GM23338 (cell line): ENCODE measurements around the gene FAM98C. TPM values are rescaled to one million over a fixed set of nuclear protein-coding genes. Genes with fewer than 3 reads are reported as not detected.

ENCODE experiments used
- ATAC-seq: fragments of 200-7000 bp; cut with Tn5 transposase; 3 replicates; pipeline ENCODE4 v1.9.1; 2020
- DNase-seq: peaks from one replicate; pipeline ENCODE4 v3.0.0-alpha.2; 2015; ENCODE audit warnings: low spot score
- H2AFZ ChIP-seq: fragments of 200-600 bp; sonication (generic); 2 replicates; pipeline ENCODE4 v1.8.0; 2016; ENCODE audit warnings: antibody characterized with exemption, mild to moderate bottlenecking, moderate library complexity
- H3F3A ChIP-seq: fragments of 200-600 bp; sonication (generic); replicated peaks from 2 replicates; pipeline ENCODE4 v1.8.0; 2017; ENCODE audit warnings: antibody characterized with exemption, mixed run types, low read depth
- H3K27ac ChIP-seq: fragments of 200-600 bp; sonication (generic); 2 replicates; pipeline ENCODE4 v1.6.1; 2016; ENCODE audit warnings: low read depth
- H3K27me3 ChIP-seq: fragments of 200-600 bp; sonication (generic); 2 replicates; pipeline ENCODE4 v1.8.0; 2016; ENCODE audit warnings: mild to moderate bottlenecking, mixed run types, moderate library complexity; ENCODE audit not compliant: insufficient read depth
- H3K36me3 ChIP-seq: fragments of 200-600 bp; sonication (generic); 2 replicates; pipeline ENCODE4 v1.8.0; 2016; ENCODE audit warnings: mild to moderate bottlenecking; ENCODE audit not compliant: insufficient read depth
- H3K4me1 ChIP-seq: fragments of 200-600 bp; sonication (generic); 2 replicates; pipeline ENCODE4 v1.8.0; 2016; ENCODE audit warnings: mild to moderate bottlenecking, moderate library complexity; ENCODE audit not compliant: insufficient read depth
- H3K4me2 ChIP-seq: fragments of 200-600 bp; sonication (generic); 2 replicates; pipeline ENCODE4 v1.7.1; 2017; ENCODE audit warnings: mixed run types
- H3K4me3 ChIP-seq: fragments of 200-600 bp; sonication (generic); 2 replicates; pipeline ENCODE4 v1.6.1; 2016; ENCODE audit warnings: mixed run types
- H3K79me2 ChIP-seq: fragments of 200-600 bp; sonication (generic); replicated peaks from 2 replicates; pipeline ENCODE4 v1.8.0; 2017; ENCODE audit warnings: mild to moderate bottlenecking; ENCODE audit not compliant: insufficient read depth
- H3K9me2 ChIP-seq: fragments of 200-600 bp; sonication (generic); 2 replicates; pipeline ENCODE4 v1.8.0; 2017; ENCODE audit not compliant: insufficient read depth
- H4K20me1 ChIP-seq: fragments of 200-600 bp; sonication (generic); replicated peaks from 2 replicates; pipeline ENCODE4 v1.8.0; 2017; ENCODE audit warnings: mild to moderate bottlenecking; ENCODE audit not compliant: insufficient read depth
- H3K27ac Mint-ChIP-seq: 2 replicates; pipeline ENCODE4 v1.8.0; 2020; ENCODE audit warnings: inconsistent platforms, mild to moderate bottlenecking, moderate library complexity, mixed read lengths
- H3K27me3 Mint-ChIP-seq: 3 replicates; pipeline ENCODE4 v1.8.0; 2022; ENCODE audit warnings: low read depth, mild to moderate bottlenecking, moderate library complexity, mixed read lengths, inconsistent platforms; ENCODE audit not compliant: insufficient read depth, poor library complexity
- H3K36me3 Mint-ChIP-seq: 3 replicates; pipeline ENCODE4 v1.8.0; 2021; ENCODE audit warnings: low read depth, mild to moderate bottlenecking, inconsistent platforms, moderate library complexity, mixed read lengths
- H3K4me1 Mint-ChIP-seq: 3 replicates; pipeline ENCODE4 v1.8.0; 2020; ENCODE audit warnings: mild to moderate bottlenecking, inconsistent platforms, mixed read lengths
- H3K4me3 Mint-ChIP-seq: 3 replicates; pipeline ENCODE4 v1.8.0; 2021; ENCODE audit warnings: moderate library complexity, mild to moderate bottlenecking, inconsistent platforms, mixed read lengths
- H3K9me3 Mint-ChIP-seq: 3 replicates; pipeline ENCODE4 v1.8.0; 2020; ENCODE audit warnings: moderate library complexity, mild to moderate bottlenecking, inconsistent platforms, mixed read lengths
- CREB1 ChIP-seq: fragments of 250-450 bp; sonication (Bioruptor Pico); IDR thresholded peaks from 2 replicates; pipeline ENCODE4 v1.5.0; 2020; ENCODE audit warnings: low read depth, mild to moderate bottlenecking, moderate library complexity
- CTCF ChIP-seq, 2 experiments: fragments of 200-600 bp in 1 of 2; sonication (generic) in 1 of 2; conservative IDR thresholded peaks; 2 replicates each; pipeline versions ENCODE4 v1.5.1 to v1.6.1; 2016 to 2017; ENCODE audit warnings: antibody characterized with exemption in 2 of 2, low read depth in 2 of 2, mild to moderate bottlenecking in 2 of 2, moderate library complexity in 1 of 2
- EZH2 ChIP-seq: fragments of 200-600 bp; sonication (generic); IDR thresholded peaks from one replicate; pipeline ENCODE4 v1.8.0; 2017; ENCODE audit warnings: antibody characterized with exemption, mild to moderate bottlenecking, low read depth; ENCODE audit not compliant: unreplicated experiment
- EZH2phosphoT487 ChIP-seq: fragments of 200-600 bp; sonication (generic); IDR thresholded peaks from one replicate; pipeline ENCODE4 v1.8.1; 2018; ENCODE audit warnings: antibody characterized with exemption; ENCODE audit not compliant: unreplicated experiment
- JUNB ChIP-seq: IDR thresholded peaks from one replicate; pipeline ENCODE4 v1.6.1; 2016; ENCODE audit warnings: antibody characterized with exemption; ENCODE audit not compliant: unreplicated experiment
- NANOG ChIP-seq: IDR thresholded peaks from 2 replicates; pipeline ENCODE4 v1.6.1; 2016; ENCODE audit warnings: antibody characterized with exemption, borderline replicate concordance
- POLR2AphosphoS5 ChIP-seq: IDR thresholded peaks from 2 replicates; pipeline ENCODE4 v1.6.1; 2016; ENCODE audit warnings: antibody characterized with exemption, low read depth
- REST ChIP-seq: IDR thresholded peaks from one replicate; pipeline ENCODE4 v1.6.1; 2018; ENCODE audit warnings: antibody characterized with exemption; ENCODE audit not compliant: unreplicated experiment
- STAT1 ChIP-seq: IDR thresholded peaks from one replicate; pipeline ENCODE4 v1.6.1; 2016; ENCODE audit warnings: antibody characterized with exemption; ENCODE audit not compliant: unreplicated experiment
- ZNF114 ChIP-seq: fragments of 250-450 bp; sonication (Bioruptor Pico); IDR thresholded peaks from 2 replicates; pipeline ENCODE4 v1.5.0; 2020; ENCODE audit warnings: mild to moderate bottlenecking, moderate library complexity
- ZNF331 ChIP-seq: fragments of 250-450 bp; sonication (Bioruptor Pico); IDR thresholded peaks from 2 replicates; pipeline ENCODE4 v1.5.0; 2020; ENCODE audit warnings: low read depth, mild to moderate bottlenecking, moderate library complexity
- ZNF462 ChIP-seq: fragments of 250-450 bp; sonication (Bioruptor Pico); IDR thresholded peaks from 2 replicates; pipeline ENCODE4 v1.5.0; 2020; ENCODE audit warnings: mild to moderate bottlenecking, moderate library complexity
- polyA plus RNA-seq: library from polyadenylated mRNA; unstranded; fragments of >200 nt; fragmentation: Nextera tagmentation; extraction: Ambion mirVana; gene quantifications from 2 replicates; pipeline ENCODE4 v1.2.1, GENCODE V29; 2016
- total RNA-seq: library from RNA; depleted of rRNA; stranded (reverse); fragments of >200 nt; shearing (Covaris generic); gene quantifications from 2 replicates; pipeline ENCODE4 v1.2.3, GENCODE V29; 2014

The FAM98C gene
- total and polyA plus RNA-seq, 2 experiments from 2014 or later: 4.3 to 7.6 TPM

GRCh38 chr19:38413416-38413815, 10.5 kb downstream of the FAM98C start:
- H3K4me3 Mint-ChIP-seq: no peak overlapping the region
- no peak for ATAC-seq
- H3K4me1 Mint-ChIP-seq: peaks cover 9% of the 10 kb centered on the region
- H3K27ac Mint-ChIP-seq: no peak overlapping the region
- no peak overlapping the region for H2AFZ ChIP-seq
- H3K4me2 ChIP-seq: no peak overlapping the region
- peaks cover 12% of the 10 kb centered on the region for H3K27me3 Mint-ChIP-seq
- no peaks in the 10 kb centered on the region for H3K36me3 ChIP-seq
- no peaks in the 10 kb centered on the region for H3K9me3 Mint-ChIP-seq
- TF ChIP-seq EZH2phosphoT487: no peak
- TF ChIP-seq NANOG: no peak
- no peak for TF ChIP-seq ZNF114 (CRISPR knock-in tag)
- no peak for TF ChIP-seq CTCF (conservative IDR thresholded peaks at IDR 0.05; ENCODE audit: low read depth in 2 of 2)
- no peak for TF ChIP-seq CREB1 (CRISPR knock-in tag)
- TF ChIP-seq POLR2AphosphoS5: no peak
- TF ChIP-seq JUNB: no peak
- no peak for TF ChIP-seq EZH2
- TF ChIP-seq ZNF331 (CRISPR knock-in tag): no peak
- TF ChIP-seq ZNF462 (CRISPR knock-in tag): no peak
- TF ChIP-seq REST: no peak
- no peak for TF ChIP-seq STAT1
- H3K4me3 ChIP-seq: no peak overlapping the region
- peaks cover 6% of the 10 kb centered on the region; the same call in 1 of the 2 replicates for H3K4me1 ChIP-seq
- peaks cover 2% of the 10 kb centered on the region; the same call in 1 of the 3 replicates for H3K36me3 Mint-ChIP-seq
- DNase-seq: no peak
- H3K27ac ChIP-seq: no peak overlapping the region
- H3K27me3 ChIP-seq: peaks cover 1% of the 10 kb centered on the region; the same call in 1 of the 2 replicates
- no peaks in the 10 kb centered on the region for H3K9me2 ChIP-seq
- H3F3A ChIP-seq: 0 out of 2 replicates have a peak, but pooled peaks cover 6% of the 10 kb centered on the region
- H4K20me1 ChIP-seq: no peaks in the 10 kb centered on the region
- no peaks in the 10 kb centered on the region for H3K79me2 ChIP-seq
